AG04449 (cell line): Measurements from ENCODE around the gene PTPN9.
"Not testable (repeated sequence)": the region's sequence is repeated elsewhere in the genome, so short reads cannot be mapped to it uniquely, and the experiment has no call there.

ENCODE experiments used
- CTCF ChIA-PET: fragments of 350-600 bp; formaldehyde crosslinking; extraction: SDS; loops from one replicate; lab custom pipeline; 2021; ENCODE audit warnings: antibody characterized with exemption; lab: Yijun Ruan, JAX
- POLR2A ChIA-PET: fragments of 400-600, 350-600 bp; formaldehyde crosslinking; extraction: SDS; loops from one replicate; lab custom pipeline; 2020; ENCODE audit warnings: antibody characterized with exemption, inconsistent platforms; lab: Yijun Ruan, JAX
- DNase-seq: peaks from one replicate; pipeline ENCODE4 v3.0.0-alpha.2; 2010; ENCODE audit warnings: low read depth, low spot score
- H3K4me3 ChIP-seq: 2 replicates; pipeline ENCODE4 v1.5.1; 2011; ENCODE audit warnings: low read depth, mild to moderate bottlenecking, control low read depth, low read length
- TF ChIP-seq, protein P1 (sequence below): IDR thresholded peaks from one replicate; pipeline ENCODE4 v1.5.1; 2011; ENCODE audit warnings: mild to moderate bottlenecking, moderate library complexity, low read length, control low read depth, inconsistent platforms; ENCODE audit not compliant: insufficient read depth; ENCODE audit errors: missing control alignments

Gene PTPN9

DNA sequence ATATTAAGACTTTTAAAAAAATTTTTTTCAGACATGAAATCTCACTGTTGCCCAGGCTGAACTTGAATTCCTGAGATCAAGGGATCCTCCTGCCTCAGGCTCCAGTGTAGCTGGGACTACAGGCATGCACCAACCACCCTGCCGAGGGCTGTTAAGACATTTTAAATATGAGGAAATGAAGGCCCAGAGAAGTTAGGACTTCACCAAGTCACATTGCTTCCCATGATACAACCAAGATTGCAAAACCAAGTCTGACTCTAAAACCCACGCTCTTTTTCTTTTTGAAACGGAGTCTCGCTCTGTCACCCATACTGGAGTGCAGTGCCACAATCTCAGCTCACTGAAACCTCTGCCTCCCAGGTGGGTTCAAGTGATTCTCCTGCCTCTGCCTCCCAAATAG is 28.0 kb downstream of the PTPN9 start:
- no peak overlapping the region for H3K4me3 ChIP-seq
- DNase-seq, result no peak
- ChIA-PET POLR2A (no interaction called here), CTCF (no interaction called here)
- TF ChIP-seq, protein P1, sequence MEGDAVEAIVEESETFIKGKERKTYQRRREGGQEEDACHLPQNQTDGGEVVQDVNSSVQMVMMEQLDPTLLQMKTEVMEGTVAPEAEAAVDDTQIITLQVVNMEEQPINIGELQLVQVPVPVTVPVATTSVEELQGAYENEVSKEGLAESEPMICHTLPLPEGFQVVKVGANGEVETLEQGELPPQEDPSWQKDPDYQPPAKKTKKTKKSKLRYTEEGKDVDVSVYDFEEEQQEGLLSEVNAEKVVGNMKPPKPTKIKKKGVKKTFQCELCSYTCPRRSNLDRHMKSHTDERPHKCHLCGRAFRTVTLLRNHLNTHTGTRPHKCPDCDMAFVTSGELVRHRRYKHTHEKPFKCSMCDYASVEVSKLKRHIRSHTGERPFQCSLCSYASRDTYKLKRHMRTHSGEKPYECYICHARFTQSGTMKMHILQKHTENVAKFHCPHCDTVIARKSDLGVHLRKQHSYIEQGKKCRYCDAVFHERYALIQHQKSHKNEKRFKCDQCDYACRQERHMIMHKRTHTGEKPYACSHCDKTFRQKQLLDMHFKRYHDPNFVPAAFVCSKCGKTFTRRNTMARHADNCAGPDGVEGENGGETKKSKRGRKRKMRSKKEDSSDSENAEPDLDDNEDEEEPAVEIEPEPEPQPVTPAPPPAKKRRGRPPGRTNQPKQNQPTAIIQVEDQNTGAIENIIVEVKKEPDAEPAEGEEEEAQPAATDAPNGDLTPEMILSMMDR, result no peak

DNA sequence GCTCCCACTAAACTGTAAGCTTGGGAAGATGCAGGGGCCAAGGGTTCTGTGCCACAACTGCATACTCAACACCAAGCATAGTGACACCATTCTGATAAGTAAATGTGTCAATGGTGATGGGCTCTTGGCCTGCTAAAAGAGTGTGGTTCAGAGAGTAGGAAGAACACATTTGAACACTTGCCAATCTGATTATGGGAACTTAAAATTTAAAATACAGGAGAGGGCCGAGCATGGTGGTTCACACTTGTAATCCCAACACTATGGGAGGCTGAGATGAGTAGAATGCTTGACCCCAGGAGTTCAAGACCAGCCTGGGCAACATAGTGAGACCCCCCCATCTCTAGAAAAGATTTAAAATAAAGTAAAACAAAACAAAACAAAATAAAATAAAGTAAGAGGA is 34.1 kb downstream of the PTPN9 start:
- CTCF ChIA-PET, result interaction anchor here (0.8 to 1.4 kb wide), 2 partner anchors 10 to 23 kb away, joined by 3 read pairs; no protein-coding TSS in a partner anchor
- DNase-seq, result no peak
- no peak overlapping the region for H3K4me3 ChIP-seq
- POLR2A ChIA-PET, result no interaction called here
- TF ChIP-seq, protein P1, result no peak

DNA sequence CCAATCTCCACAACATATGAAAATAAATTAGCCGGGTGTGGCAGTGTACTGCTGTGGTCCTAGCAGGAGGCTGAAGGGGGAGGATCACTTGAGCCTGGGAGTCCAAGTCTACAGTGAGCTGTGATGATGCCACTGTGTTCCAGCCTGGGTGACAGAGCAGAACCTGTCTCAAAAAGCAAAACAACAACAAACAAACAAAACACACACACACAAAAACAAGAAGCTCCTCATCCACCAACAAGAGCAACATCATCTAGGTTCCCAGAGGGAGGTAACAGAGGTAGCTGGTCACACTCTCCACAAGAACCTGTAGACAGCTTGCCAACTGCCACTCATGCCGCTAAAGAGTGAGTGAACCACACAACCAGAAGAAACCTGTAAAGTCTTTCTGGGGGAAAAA is 34.8 kb downstream of the PTPN9 start:
- POLR2A ChIA-PET, result interaction anchor here (0.6 kb wide), 2 partner anchors 16 to 33 kb away, joined by 3 read pairs; no protein-coding TSS in a partner anchor
- CTCF ChIA-PET, result interaction anchor here (1.4 kb wide), 1 partner anchor 10 kb away, joined by 3 read pairs; no protein-coding TSS in a partner anchor
- no peak overlapping the region for H3K4me3 ChIP-seq
- no peak for DNase-seq
- TF ChIP-seq, protein P1, result no peak

DNA sequence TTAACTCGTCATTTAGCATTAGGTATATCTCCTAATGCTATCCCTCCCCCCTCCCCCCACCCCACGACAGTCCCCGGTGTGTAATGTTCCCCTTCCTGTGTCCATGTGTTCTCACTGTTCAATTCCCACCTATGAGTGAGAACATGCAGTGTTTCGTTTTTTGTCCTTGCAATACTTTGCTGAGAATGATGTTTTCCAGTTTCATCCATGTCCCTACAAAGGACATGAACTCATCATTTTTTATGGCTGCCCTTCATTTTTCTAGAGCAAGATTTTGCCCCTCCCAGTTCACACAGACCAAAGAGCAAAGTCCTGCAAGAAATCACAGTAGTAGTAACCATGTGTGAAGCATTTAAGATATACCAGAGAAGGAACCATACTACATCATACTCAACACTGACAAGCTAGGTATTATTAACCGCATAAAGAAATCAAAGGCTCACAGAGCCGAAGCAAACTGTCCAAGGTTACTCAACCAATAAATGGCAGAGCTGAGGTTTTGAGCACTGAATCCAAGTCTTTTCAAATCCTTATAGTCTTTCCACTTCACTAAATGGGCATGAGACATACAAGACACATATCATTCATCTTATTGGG is 36.1 kb downstream of the PTPN9 start:
- H3K4me3 ChIP-seq, DNase-seq, POLR2A ChIA-PET: not testable (repeated sequence)
- CTCF ChIA-PET, result interaction anchor here (1.2 kb wide), 1 partner anchor 34 kb away, joined by 3 read pairs; no protein-coding TSS in a partner anchor

DNA sequence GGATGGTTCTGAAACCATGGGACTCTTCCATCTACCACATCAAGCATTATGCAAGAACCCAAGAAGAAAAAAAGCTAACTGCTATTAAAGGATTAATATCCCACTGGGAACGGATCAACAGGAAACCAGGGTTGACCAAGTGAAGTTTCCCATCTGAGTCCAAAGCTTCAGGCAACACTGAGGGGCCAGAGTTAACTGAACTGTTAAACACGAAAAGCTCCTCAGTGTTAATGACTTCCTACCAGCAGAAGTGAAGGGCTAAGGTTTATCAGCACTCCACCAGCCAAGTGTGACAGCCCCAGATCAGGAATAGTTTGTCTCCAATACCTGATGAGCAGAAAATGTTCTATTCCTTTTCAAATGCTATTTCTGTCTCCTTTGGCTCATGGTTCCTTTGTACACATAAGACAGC is 36.7 kb downstream of the PTPN9 start:
- no peak overlapping the region for H3K4me3 ChIP-seq
- no peak for DNase-seq
- CTCF ChIA-PET, result no interaction called here
- POLR2A ChIA-PET, result no interaction called here
- TF ChIP-seq, protein P1, result no peak

DNA sequence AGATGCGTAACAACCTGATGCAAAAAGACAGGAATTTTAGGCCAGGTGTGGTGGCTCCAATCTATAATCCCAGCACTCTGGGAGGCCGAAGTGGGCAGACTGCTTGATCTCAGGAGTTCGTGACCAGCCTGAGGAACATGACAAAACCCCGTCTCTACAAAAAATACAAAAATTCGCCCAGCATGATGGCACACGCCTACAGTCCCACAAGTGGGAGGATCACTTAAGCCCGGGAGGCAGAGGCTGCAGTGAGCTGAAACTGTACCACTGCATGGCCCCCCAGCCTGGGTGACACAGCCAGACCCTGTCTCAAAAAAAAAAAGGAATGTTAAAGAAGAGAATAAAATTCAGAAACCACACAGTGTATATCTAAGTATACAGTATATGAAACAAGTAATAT is 40.7 kb downstream of the PTPN9 start:
- no peak for DNase-seq
- ChIA-PET POLR2A (no interaction called here), CTCF (no interaction called here)
- H3K4me3 ChIP-seq, result no peak overlapping the region
- TF ChIP-seq, protein P1, result no peak

DNA sequence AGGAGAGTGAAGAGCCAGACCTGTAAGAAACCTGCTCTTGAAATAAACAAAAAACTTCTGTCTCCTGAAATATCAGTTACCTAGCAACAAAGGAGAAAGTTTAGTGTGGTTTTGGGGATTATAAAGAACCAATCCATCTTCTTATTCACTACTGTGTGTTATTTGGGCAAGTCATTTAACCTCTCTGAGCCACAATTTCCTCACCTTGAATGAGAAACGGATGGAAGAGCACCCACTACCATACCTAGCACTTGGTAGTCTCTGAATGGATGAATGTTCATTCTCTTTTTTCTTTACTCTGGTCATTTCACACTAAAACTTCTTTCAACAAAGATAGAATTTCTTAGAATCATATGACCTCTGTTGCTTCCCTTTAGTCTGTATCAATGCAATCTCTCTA is 45.2 kb downstream of the PTPN9 start:
- TF ChIP-seq, protein P1, result no peak
- ChIA-PET CTCF (no interaction called here), POLR2A (no interaction called here)
- no peak overlapping the region for H3K4me3 ChIP-seq
- no peak for DNase-seq
